Neuronal stem cell (in vitro differentiated cells): ENCODE results near the gene CEP112.

ENCODE experiments used
- DNase-seq: peaks from one replicate; pipeline ENCODE4 v3.0.0-alpha.2; 2013; ENCODE audit warnings: low spot score
- H2AFZ ChIP-seq: one replicate; pipeline ENCODE4 v1.6.1; 2013; ENCODE audit warnings: mild to moderate bottlenecking, low read length, inconsistent platforms
- H2AK5ac ChIP-seq: 2 replicates; pipeline ENCODE4 v1.6.1; 2013; ENCODE audit warnings: low read depth, mild to moderate bottlenecking, inconsistent platforms, low read length, moderate library complexity, mixed read lengths
- H2BK120ac ChIP-seq: 2 replicates; pipeline ENCODE4 v1.6.1; 2013; ENCODE audit warnings: low read depth, mild to moderate bottlenecking, inconsistent platforms, low read length, moderate library complexity, mixed read lengths
- H2BK12ac ChIP-seq: one replicate; pipeline ENCODE4 v1.6.1; 2013; ENCODE audit warnings: low read length, inconsistent platforms
- H2BK15ac ChIP-seq: 2 replicates; pipeline ENCODE4 v1.6.1; 2013; ENCODE audit warnings: mild to moderate bottlenecking, low read length, inconsistent platforms, mixed read lengths
- H2BK5ac ChIP-seq: one replicate; pipeline ENCODE4 v1.6.1; 2013; ENCODE audit warnings: inconsistent platforms, mild to moderate bottlenecking, low read length, moderate library complexity
- H3K14ac ChIP-seq: one replicate; pipeline ENCODE4 v1.6.1; 2013; ENCODE audit warnings: low read length, inconsistent platforms
- H3K18ac ChIP-seq: 2 replicates; pipeline ENCODE4 v1.6.1; 2013; ENCODE audit warnings: low read length, inconsistent platforms
- H3K23ac ChIP-seq: 2 replicates; pipeline ENCODE4 v1.6.1; 2013; ENCODE audit warnings: low read depth, mild to moderate bottlenecking, mixed read lengths, low read length, inconsistent platforms; ENCODE audit not compliant: poor library complexity
- H3K27ac ChIP-seq: replicated peaks from 3 replicates; pipeline ENCODE4 v1.5.1; 2013; ENCODE audit warnings: low read length, inconsistent platforms
- H3K27me3 ChIP-seq, 3 experiments: 2 replicates each; pipeline ENCODE4 v1.6.1; 2013; ENCODE audit warnings: low read length in 3 of 3, mild to moderate bottlenecking in 2 of 3, inconsistent platforms in 1 of 3, low read depth in 1 of 3, mixed read lengths in 1 of 3, moderate library complexity in 1 of 3; ENCODE audit not compliant: control insufficient read depth in 3 of 3, insufficient read depth in 3 of 3
- H3K36me3 ChIP-seq, 2 donors: replicated peaks in 1 of 2; 2 replicates each; pipeline ENCODE4 v1.6.1; 2013; ENCODE audit warnings: low read length in 2 of 2; ENCODE audit not compliant: control insufficient read depth in 2 of 2, insufficient read depth in 2 of 2
- H3K4ac ChIP-seq: 2 replicates; pipeline ENCODE4 v1.6.1; 2013; ENCODE audit warnings: inconsistent platforms, mild to moderate bottlenecking, low read length, moderate library complexity
- H3K4me1 ChIP-seq, 2 donors: 1 replicate in 1 of 2; 2 replicates in 1 of 2; pipeline ENCODE4 v1.6.1; 2013; ENCODE audit warnings: low read length in 2 of 2, low read depth in 1 of 2; ENCODE audit not compliant: control insufficient read depth in 2 of 2, insufficient read depth in 1 of 2
- H3K4me2 ChIP-seq: one replicate; pipeline ENCODE4 v1.6.1; 2013; ENCODE audit warnings: mild to moderate bottlenecking, low read length, inconsistent platforms; ENCODE audit not compliant: insufficient read depth, poor library complexity, severe bottlenecking
- H3K4me3 ChIP-seq, 2 donors: 2 replicates each; pipeline ENCODE4 v1.5.1; 2013; ENCODE audit warnings: low read length in 2 of 2, mild to moderate bottlenecking in 2 of 2, inconsistent platforms in 1 of 2, moderate library complexity in 1 of 2
- H3K79me1 ChIP-seq: one replicate; pipeline ENCODE4 v1.6.1; 2013; ENCODE audit warnings: low read depth, mild to moderate bottlenecking, inconsistent platforms, low read length, moderate library complexity
- H3K9ac ChIP-seq: one replicate; pipeline ENCODE4 v1.6.1; 2013; ENCODE audit warnings: mild to moderate bottlenecking, low read depth, low read length, inconsistent platforms; ENCODE audit not compliant: poor library complexity
- H3K9me3 ChIP-seq, 2 donors: replicated peaks in 1 of 2; 2 replicates each; pipeline versions ENCODE3 to v1.6.1; 2013; ENCODE audit warnings: low read length in 2 of 2, mild to moderate bottlenecking in 2 of 2, inconsistent platforms in 1 of 2, low read depth in 1 of 2, mixed read lengths in 1 of 2, moderate library complexity in 1 of 2; ENCODE audit not compliant: control insufficient read depth in 2 of 2, insufficient read depth in 1 of 2
- H4K8ac ChIP-seq: one replicate; pipeline ENCODE4 v1.6.1; 2013; ENCODE audit warnings: low read depth, mild to moderate bottlenecking, inconsistent platforms, low read length, moderate library complexity
- H4K91ac ChIP-seq: one replicate; pipeline ENCODE4 v1.6.1; 2013; ENCODE audit warnings: low read length, low read depth, mild to moderate bottlenecking, inconsistent platforms; ENCODE audit not compliant: poor library complexity
- WGBS, 2 donors: extraction: QIAGEN DNeasy Blood & Tissue Kit; methylation state at CpG; one replicate each; pipeline ENCODE4 v1.1.7; 2013; ENCODE audit warnings: missing lambda C conversion rate in 2 of 2, mixed read lengths in 1 of 2; ENCODE audit not compliant: insufficient read length in 2 of 2, insufficient replicate concordance in 1 of 2; ENCODE audit errors: extremely low coverage in 2 of 2; 5-methylcytosine and 5-hydroxymethylcytosine counted together

Gene CEP112

DNA sequence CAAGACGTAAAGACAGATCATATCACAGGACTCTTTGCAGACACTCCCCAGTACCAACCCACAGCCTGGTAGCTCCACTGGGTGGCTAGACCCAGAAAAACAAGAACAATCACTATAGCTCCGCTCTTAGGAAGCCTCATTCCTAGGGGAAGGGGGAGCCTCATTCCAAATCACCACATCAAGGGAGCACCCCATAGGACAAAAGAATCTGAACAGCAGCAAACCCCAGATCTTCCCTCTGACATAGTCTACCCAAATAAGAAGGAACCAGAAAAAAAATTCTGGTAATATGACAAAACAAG, 237.8 kb downstream of the CEP112 start:
- Histone ChIP-seq H3K79me1 (no peaks in the 10 kb centered on the region), H4K8ac (no peak overlapping the region), H3K14ac (no peak overlapping the region), H2BK15ac (no peak overlapping the region), H3K4me2 (no peak overlapping the region), H3K9me3 (peaks cover 4 to 24% of the 10 kb centered on the region in 2 donors), H2BK5ac (no peak overlapping the region), H3K9ac (no peak overlapping the region), H4K91ac (no peak overlapping the region), H3K27me3 (no peaks in the 10 kb centered on the region), H3K27ac (no peak overlapping the region), H2AFZ (peak overlapping the region; percentile 70), H3K36me3 (peaks cover 0 to 16% of the 10 kb centered on the region in 2 donors), H3K4ac (no peak overlapping the region), H3K4me3 (no peak overlapping the region), H3K18ac (no peak overlapping the region), H3K4me1 (peaks cover 0 to 1% of the 10 kb centered on the region in 2 donors), H2AK5ac (no peak overlapping the region), H2BK120ac (no peak overlapping the region), H3K23ac (no peak overlapping the region), H2BK12ac (no peak overlapping the region)
- no peak for DNase-seq
- WGBS, 2 donors, result no CpG with 5 or more reads among the region's 2 CpGs

DNA sequence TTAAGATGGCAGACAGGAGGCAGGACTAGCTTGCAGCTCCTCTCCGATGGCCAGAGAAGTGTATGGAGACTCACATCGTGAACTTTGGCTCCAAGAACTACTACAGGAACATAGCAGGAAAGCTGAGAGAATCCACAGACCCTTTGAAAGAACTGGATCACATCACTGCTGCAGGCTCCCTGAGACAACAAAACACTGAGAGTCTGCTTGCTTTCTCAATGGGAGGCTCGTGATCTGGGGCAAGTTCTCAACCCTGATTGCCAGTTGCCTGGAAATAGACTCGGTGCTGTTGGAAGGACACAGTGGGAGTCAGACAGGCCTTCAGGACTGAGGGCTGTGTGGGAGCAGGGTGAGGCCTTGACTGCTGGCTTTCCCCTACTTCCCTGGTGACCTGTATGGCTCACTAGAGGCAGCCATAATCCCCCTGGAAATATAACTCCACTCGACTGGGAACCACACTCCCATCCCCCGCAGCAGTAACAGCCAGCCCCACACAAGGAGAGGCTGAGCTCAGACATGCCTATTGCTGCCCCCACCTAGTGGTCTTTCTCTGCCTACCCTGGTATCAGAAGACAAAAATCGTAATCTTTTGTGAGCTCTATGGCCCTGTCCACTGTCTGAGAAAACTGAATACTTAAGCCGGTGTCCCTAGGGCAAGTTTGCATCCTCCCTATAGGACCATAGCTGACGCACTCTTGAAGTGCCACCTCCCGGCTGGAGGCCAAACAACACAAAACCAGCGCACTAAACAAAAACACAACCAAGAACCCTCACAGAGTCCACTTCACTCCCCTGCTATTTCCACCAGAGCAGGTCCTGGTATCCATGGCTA, 238.4 kb downstream of the CEP112 start:
- Histone ChIP-seq H2AK5ac (no peak overlapping the region), H3K27ac (no peak overlapping the region), H3K79me1 (no peaks in the 10 kb centered on the region)

DNA sequence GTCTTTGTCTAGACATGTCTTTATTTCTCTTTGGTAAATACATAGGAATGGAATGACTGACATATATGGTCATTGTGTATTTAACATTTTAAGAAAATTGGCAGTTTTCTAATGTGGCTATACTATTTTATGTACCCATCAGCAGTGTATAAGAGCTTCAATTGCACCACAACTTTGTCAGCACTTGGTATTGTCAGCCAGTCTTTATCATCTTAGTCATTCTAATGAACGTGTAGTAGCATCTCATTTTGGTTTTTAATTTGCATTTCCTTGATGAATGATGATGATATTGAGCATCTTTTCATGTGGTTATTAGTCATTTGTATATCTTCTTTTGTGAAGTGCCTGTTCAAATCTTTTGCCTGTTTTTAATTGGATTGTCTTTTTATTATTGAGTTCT, 239.3 kb downstream of the CEP112 start:
- Histone ChIP-seq H3K4me2 (no peak overlapping the region), H3K9ac (no peak overlapping the region), H2BK5ac (no peak overlapping the region), H3K27me3 (no peaks in the 10 kb centered on the region), H2AK5ac (no peak overlapping the region), H3K23ac (no peak overlapping the region), H2BK12ac (no peak overlapping the region), H3K18ac (no peak overlapping the region), H2AFZ (no peak overlapping the region), H3K79me1 (no peaks in the 10 kb centered on the region), H2BK120ac (no peak overlapping the region), H2BK15ac (no peak overlapping the region), H3K9me3 (peaks cover 0 to 13% of the 10 kb centered on the region in 2 donors), H3K4me3 (no peak overlapping the region), H4K8ac (no peak overlapping the region), H3K4ac (no peak overlapping the region), H3K4me1 (peaks cover 0 to 1% of the 10 kb centered on the region in 2 donors), H4K91ac (no peak overlapping the region), H3K27ac (no peak overlapping the region), H3K36me3 (peaks cover 0 to 6% of the 10 kb centered on the region in 2 donors), H3K14ac (no peak overlapping the region)
- no peak for DNase-seq
- no CpG with 5 or more reads among the region's 1 CpG for WGBS, 2 donors

More for the DNA sequence above, 238.4 kb downstream of the CEP112 start:
- Histone ChIP-seq H3K18ac (no peak overlapping the region), H3K23ac (no peak overlapping the region), H3K4me3 (no peak overlapping the region), H2AFZ (peak overlapping the region; percentile 70), H3K4me1 (peaks cover 0 to 1% of the 10 kb centered on the region in 2 donors), H3K14ac (no peak overlapping the region), H2BK5ac (no peak overlapping the region), H4K91ac (no peak overlapping the region), H2BK15ac (no peak overlapping the region), H3K9ac (no peak overlapping the region), H3K36me3 (peaks cover 0 to 10% of the 10 kb centered on the region in 2 donors), H3K4ac (no peak overlapping the region), H3K9me3 (peaks cover 3 to 18% of the 10 kb centered on the region in 2 donors), H4K8ac (no peak overlapping the region), H3K4me2 (no peak overlapping the region), H2BK120ac (no peak overlapping the region), H3K27me3 (no peaks in the 10 kb centered on the region), H2BK12ac (no peak overlapping the region)
- no peak for DNase-seq
- no CpG with 5 or more reads among the region's 11 CpGs for WGBS, 2 donors

DNA sequence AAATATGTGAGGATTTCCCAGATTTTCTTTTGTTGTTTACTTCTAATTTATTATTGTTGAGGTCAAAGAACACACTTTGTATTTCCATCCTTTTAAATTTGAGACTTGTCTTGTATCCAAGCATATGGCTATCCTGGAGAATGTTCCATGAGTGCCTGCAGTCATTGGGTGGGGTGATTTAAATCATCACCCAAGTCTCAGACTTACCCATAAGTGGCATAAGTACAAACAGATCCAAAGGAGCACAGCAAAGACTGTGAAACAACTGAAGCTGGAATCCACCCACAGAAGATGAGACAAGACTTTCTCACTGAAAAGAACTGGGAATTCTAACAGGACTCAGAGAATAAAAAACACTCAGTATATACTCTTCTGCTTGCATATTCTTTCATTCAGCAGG, 239.9 kb downstream of the CEP112 start:
- H3K4me1 ChIP-seq, result peaks cover 0 to 1% of the 10 kb centered on the region in 2 donors
- H3K27ac ChIP-seq, result no peak overlapping the region
- H2BK15ac ChIP-seq, result no peak overlapping the region
- H3K18ac ChIP-seq, result no peak overlapping the region
- DNase-seq, result no peak
- H2AFZ ChIP-seq, result no peak overlapping the region
- no peak overlapping the region for H3K4me3 ChIP-seq
- H3K4ac ChIP-seq, result no peak overlapping the region
- no peak overlapping the region for H4K8ac ChIP-seq
- H3K4me2 ChIP-seq, result no peak overlapping the region
- no peak overlapping the region for H2BK5ac ChIP-seq
- no peaks in the 10 kb centered on the region for H3K79me1 ChIP-seq
- H3K9ac ChIP-seq, result no peak overlapping the region
- peaks cover 0 to 13% of the 10 kb centered on the region in 2 donors for H3K9me3 ChIP-seq
- H3K36me3 ChIP-seq, result peaks cover 0 to 6% of the 10 kb centered on the region in 2 donors
- H3K14ac ChIP-seq, result no peak overlapping the region
- H3K23ac ChIP-seq, result no peak overlapping the region
- no peak overlapping the region for H2BK12ac ChIP-seq
- H4K91ac ChIP-seq, result no peak overlapping the region
- H2BK120ac ChIP-seq, result no peak overlapping the region
- H2AK5ac ChIP-seq, result no peak overlapping the region
- H3K27me3 ChIP-seq, result no peaks in the 10 kb centered on the region
